LoVo (cell line): ENCODE measurements around the gene KCND2.

Experiments used
- DNase-seq: peaks from one replicate; pipeline ENCODE4 v3.0.0-alpha.2; 2016; ENCODE audit warnings: low spot score

Gene KCND2

GRCh38 chr7:120412139-120413050, 139.4 kb downstream of the KCND2 start:
- no peak for DNase-seq

GRCh38 chr7:120413164-120413563, 140.2 kb downstream of the KCND2 start:
- DNase-seq: no peak

- no peak for DNase-seq
These were observed 144.4 kb downstream of the KCND2 start for GRCh38 chr7:120417244-120417979.

- DNase-seq: no peak
These were observed 148.2 kb downstream of the KCND2 start for GRCh38 chr7:120421151-120421651.

- no peak for DNase-seq
These were observed 158.0 kb downstream of the KCND2 start for GRCh38 chr7:120431016-120431415.

GRCh38 chr7:120436487-120437060, 163.6 kb downstream of the KCND2 start:
- DNase-seq: no peak

- DNase-seq: no peak
These were observed 168.9 kb downstream of the KCND2 start for GRCh38 chr7:120441850-120442249.

GRCh38 chr7:120442838-120443237, 169.9 kb downstream of the KCND2 start:
- no peak for DNase-seq

GRCh38 chr7:120444650-120445049, 171.7 kb downstream of the KCND2 start:
- no peak for DNase-seq

- DNase-seq: no peak
These were observed 172.3 kb downstream of the KCND2 start for GRCh38 chr7:120445276-120445675.

- DNase-seq: no peak
These were observed 179.7 kb downstream of the KCND2 start for GRCh38 chr7:120452665-120453064.

GRCh38 chr7:120456699-120457098, 183.7 kb downstream of the KCND2 start:
- DNase-seq: no peak

- DNase-seq: no peak
These were observed 188.0 kb downstream of the KCND2 start for GRCh38 chr7:120460949-120461348.

- no peak for DNase-seq
These were observed 190.0 kb downstream of the KCND2 start for GRCh38 chr7:120462991-120463390.

GRCh38 chr7:120464104-120464503, 191.1 kb downstream of the KCND2 start:
- no peak for DNase-seq

- no peak for DNase-seq
These were observed 194.7 kb downstream of the KCND2 start for GRCh38 chr7:120467676-120468075.

- no peak for DNase-seq
These were observed 195.6 kb downstream of the KCND2 start for GRCh38 chr7:120468611-120469010.

GRCh38 chr7:120472892-120473291, 199.9 kb downstream of the KCND2 start:
- no peak for DNase-seq

- DNase-seq: no peak
These were observed 200.4 kb downstream of the KCND2 start for GRCh38 chr7:120473352-120473751.

- no peak for DNase-seq
These were observed 203.0 kb downstream of the KCND2 start for GRCh38 chr7:120475994-120476393.

- DNase-seq: no peak
These were observed 207.5 kb downstream of the KCND2 start for GRCh38 chr7:120480472-120480871.

GRCh38 chr7:120480930-120481329, 208.0 kb downstream of the KCND2 start:
- DNase-seq: no peak

GRCh38 chr7:120486164-120486563, 213.2 kb downstream of the KCND2 start:
- DNase-seq: no peak
